Measurements from ENCODE around the gene SP7.

- TF ChIP-seq CTCF (IDR thresholded peaks at IDR 0.05) (no peak), POLR2A (IDR thresholded peaks at IDR 0.05) (no peak)
Measured at GRCh38 chr12:53334822-53335221, 1.3 kb downstream of the SP7 start.
